H1 (cell line): ENCODE data around the gene CADPS. TPM values are rescaled to one million over a fixed set of nuclear protein-coding genes. Genes with fewer than 3 reads are reported as not detected.
A peak's percentile ranks its signal among the peaks of the same experiment; 100 is the strongest.

Experiments
- CTCF ChIA-PET: fragments of 300-600 bp; sonication (Branson Sonifier 250); formaldehyde crosslinking; loops from one replicate; lab custom pipeline; 2021; ENCODE audit not compliant: partially characterized antibody; lab: Charles Lee
- POLR2A ChIA-PET: fragments of 300-600 bp; sonication (Branson Sonifier 250); formaldehyde crosslinking; loops from one replicate; lab custom pipeline; 2021; ENCODE audit warnings: inconsistent platforms; ENCODE audit not compliant: partially characterized antibody; lab: Charles Lee
- DNase-seq, 2 experiments: peaks; one replicate each; pipeline versions ENCODE4 v3.0.0 to v3.0.0-alpha.2; 2010 to 2022; ENCODE audit warnings: low spot score in 2 of 2, low read depth in 1 of 2, mixed read lengths in 1 of 2
- FAIRE-seq: peaks from 2 replicates; lab custom pipeline; 2011; peaks lifted over from hg19 to GRCh38; lab: Jason Lieb, UNC
- H2AFZ ChIP-seq: 2 replicates; pipeline ENCODE4 v1.8.1; 2012; ENCODE audit warnings: low read length, inconsistent platforms
- H2AK5ac ChIP-seq: 2 replicates; pipeline ENCODE4 v1.6.1; 2013; ENCODE audit warnings: low read depth, low read length
- H2BK120ac ChIP-seq: replicated peaks from 2 replicates; pipeline ENCODE3; 2013; ENCODE audit warnings: low read depth, low read length, inconsistent platforms
- H2BK12ac ChIP-seq: 2 replicates; pipeline ENCODE4 v1.6.1; 2013; ENCODE audit warnings: low read depth, low read length
- H2BK15ac ChIP-seq: 2 replicates; pipeline ENCODE4 v1.6.1; 2013; ENCODE audit warnings: low read length
- H2BK20ac ChIP-seq: 2 replicates; pipeline ENCODE4 v1.6.1; 2013; ENCODE audit warnings: low read length
- H2BK5ac ChIP-seq: 2 replicates; pipeline ENCODE4 v1.6.1; 2013; ENCODE audit warnings: low read depth, low read length
- H3K14ac ChIP-seq: 2 replicates; pipeline ENCODE4 v1.6.1; 2013; ENCODE audit warnings: inconsistent platforms; ENCODE audit not compliant: insufficient read length
- H3K18ac ChIP-seq: 2 replicates; pipeline ENCODE4 v1.6.1; 2013; ENCODE audit warnings: low read length; ENCODE audit errors: extremely low read depth
- H3K23ac ChIP-seq: 2 replicates; pipeline ENCODE4 v1.6.1; 2013; ENCODE audit warnings: inconsistent platforms; ENCODE audit not compliant: insufficient read length
- H3K23me2 ChIP-seq: 2 replicates; pipeline ENCODE4 v1.6.1; 2013; ENCODE audit warnings: low read depth, low read length
- H3K27ac ChIP-seq: 2 replicates; pipeline ENCODE4 v1.6.1; 2011; ENCODE audit warnings: low read depth, low read length, inconsistent platforms
- H3K27me3 ChIP-seq, 4 experiments: replicated peaks in 1 of 4; 1 replicate in 1 of 4; 2 replicates in 3 of 4; pipeline versions ENCODE4 v1.6.1 to v1.8.1; 2011 to 2013; ENCODE audit warnings: low read length in 3 of 4, mild to moderate bottlenecking in 3 of 4, inconsistent platforms in 2 of 4, mixed read lengths in 2 of 4, moderate library complexity in 1 of 4; ENCODE audit not compliant: control insufficient read depth in 3 of 4, insufficient read depth in 3 of 4; ENCODE audit errors: extremely low read depth in 1 of 4
- H3K36me3 ChIP-seq, 4 experiments: 2 replicates each; pipeline versions ENCODE4 v1.6.1 to v1.8.1; 2011 to 2013; ENCODE audit warnings: mild to moderate bottlenecking in 4 of 4, low read length in 3 of 4, moderate library complexity in 2 of 4, control low read depth in 1 of 4, inconsistent platforms in 1 of 4; ENCODE audit not compliant: insufficient read depth in 4 of 4, control insufficient read depth in 2 of 4
- H3K4ac ChIP-seq: replicated peaks from 2 replicates; pipeline ENCODE3; 2013; ENCODE audit warnings: low read length, low read depth, mixed read lengths, inconsistent platforms; ENCODE audit not compliant: insufficient read length
- H3K4me1 ChIP-seq, 4 experiments: replicated peaks in 1 of 4; 1 replicate in 1 of 4; 2 replicates in 3 of 4; pipeline versions ENCODE4 v1.6.1 to v1.8.1; 2011 to 2013; ENCODE audit warnings: low read length in 3 of 4, inconsistent platforms in 2 of 4, mixed read lengths in 1 of 4; ENCODE audit not compliant: insufficient read depth in 4 of 4, control insufficient read depth in 3 of 4
- H3K4me2 ChIP-seq, 2 experiments: 2 replicates each; pipeline versions ENCODE4 v1.6.1 to v1.8.1; 2011 to 2013; ENCODE audit warnings: low read depth in 2 of 2, low read length in 2 of 2, control low read depth in 1 of 2, inconsistent platforms in 1 of 2, mild to moderate bottlenecking in 1 of 2; ENCODE audit not compliant: insufficient read depth in 1 of 2
- H3K4me3 ChIP-seq, 4 experiments: fragments of 200-600, 300-600 bp in 1 of 4; sonication (generic), shearing (Covaris generic), sonication (Bioruptor Twin) in 1 of 4; 2 replicates each; pipeline versions ENCODE4 v1.5.1 to v1.8.1; 2011 to 2016; ENCODE audit warnings: low read length in 4 of 4, low read depth in 3 of 4, control low read depth in 2 of 4, inconsistent platforms in 2 of 4, mild to moderate bottlenecking in 2 of 4, mixed read lengths in 1 of 4, moderate library complexity in 1 of 4; ENCODE audit not compliant: insufficient read depth in 2 of 4; ENCODE audit errors: extremely low read depth in 1 of 4
- H3K56ac ChIP-seq: replicated peaks from 2 replicates; pipeline ENCODE3; 2013; ENCODE audit warnings: low read depth, mild to moderate bottlenecking, mixed read lengths, low read length, inconsistent platforms; ENCODE audit not compliant: insufficient read length
- H3K79me1 ChIP-seq: 2 replicates; pipeline ENCODE4 v1.6.1; 2013; ENCODE audit warnings: low read depth, low read length, control low read depth
- H3K79me2 ChIP-seq, 2 experiments: 2 replicates each; pipeline versions ENCODE4 v1.6.1 to v1.8.1; 2012 to 2013; ENCODE audit warnings: low read length in 2 of 2, mild to moderate bottlenecking in 2 of 2, inconsistent platforms in 1 of 2; ENCODE audit not compliant: insufficient read depth in 2 of 2, control insufficient read depth in 1 of 2
- H3K9ac ChIP-seq, 4 experiments: replicated peaks in 1 of 4; 1 replicate in 1 of 4; 2 replicates in 3 of 4; pipeline versions ENCODE4 v1.6.1 to v1.8.1; 2011 to 2013; ENCODE audit warnings: low read depth in 3 of 4, low read length in 3 of 4, control low read depth in 2 of 4, mild to moderate bottlenecking in 2 of 4, moderate library complexity in 2 of 4, inconsistent platforms in 1 of 4; ENCODE audit errors: extremely low read depth in 1 of 4
- H3K9me3 ChIP-seq, 2 experiments: 2 replicates each; pipeline versions ENCODE4 v1.6.1 to v1.8.1; 2012 to 2013; ENCODE audit warnings: mild to moderate bottlenecking in 2 of 2, moderate library complexity in 2 of 2, control low read depth in 1 of 2, inconsistent platforms in 1 of 2, low read depth in 1 of 2, low read length in 1 of 2, mixed read lengths in 1 of 2; ENCODE audit not compliant: insufficient read depth in 2 of 2
- H4K20me1 ChIP-seq, 2 experiments: replicated peaks in 1 of 2; 2 replicates each; pipeline versions ENCODE3 to v1.8.1; 2011 to 2013; ENCODE audit warnings: inconsistent platforms in 2 of 2, low read length in 2 of 2, mild to moderate bottlenecking in 1 of 2; ENCODE audit not compliant: insufficient read depth in 2 of 2, control insufficient read depth in 1 of 2
- H4K5ac ChIP-seq: 2 replicates; pipeline ENCODE4 v1.6.1; 2013; ENCODE audit warnings: low read length, low read depth, mixed read lengths, inconsistent platforms; ENCODE audit not compliant: insufficient read length
- H4K8ac ChIP-seq: 2 replicates; pipeline ENCODE4 v1.8.0; 2013; ENCODE audit warnings: mild to moderate bottlenecking, moderate library complexity, low read length, inconsistent platforms; ENCODE audit not compliant: insufficient read depth; ENCODE audit errors: extremely low read depth
- H4K91ac ChIP-seq: replicated peaks from 2 replicates; pipeline ENCODE3; 2013; ENCODE audit warnings: low read length, mixed read lengths, inconsistent platforms; ENCODE audit not compliant: insufficient read length
- ASH2L ChIP-seq: fragments of 200-600, 300-600 bp; sonication (generic); IDR thresholded peaks from one replicate; pipeline ENCODE4 v1.7.1; 2017; ENCODE audit warnings: low read length
- ATF2 ChIP-seq: IDR thresholded peaks from 2 replicates; pipeline ENCODE4 v1.6.1; 2012; ENCODE audit warnings: low read length, inconsistent platforms
- CBX8 ChIP-seq: fragments of 300-800, 300-1000 bp; sonication (generic); IDR thresholded peaks from 2 replicates; pipeline ENCODE4 v1.7.1; 2016; ENCODE audit warnings: low read depth, low read length, borderline replicate concordance
- EZH2 ChIP-seq: fragments of 200-600 bp; sonication (generic); IDR thresholded peaks from 2 replicates; pipeline ENCODE4 v1.7.1; 2012; ENCODE audit warnings: low read depth, mild to moderate bottlenecking, moderate library complexity, low read length, inconsistent platforms; ENCODE audit not compliant: severe bottlenecking
- KDM4A ChIP-seq: IDR thresholded peaks from one replicate; pipeline ENCODE4 v1.7.1; 2012; ENCODE audit warnings: low read depth, mild to moderate bottlenecking, moderate library complexity, low read length, inconsistent platforms; ENCODE audit not compliant: severe bottlenecking
- MAX ChIP-seq: IDR thresholded peaks from 2 replicates; pipeline ENCODE4 v1.6.1; 2012; ENCODE audit warnings: inconsistent platforms
- RNF2 ChIP-seq: fragments of 200-900, 300-1000 bp; sonication (generic); IDR thresholded peaks from 2 replicates; pipeline ENCODE4 v1.7.1; 2016; ENCODE audit warnings: borderline replicate concordance, low read depth, mild to moderate bottlenecking, antibody characterized with exemption, low read length; ENCODE audit not compliant: poor library complexity, severe bottlenecking; ENCODE audit errors: missing control alignments
- RXRA ChIP-seq: IDR thresholded peaks from 2 replicates; pipeline ENCODE4 v1.6.1; 2011; ENCODE audit warnings: low read depth, mild to moderate bottlenecking, low read length, moderate library complexity; ENCODE audit not compliant: insufficient read depth
- TAF7 ChIP-seq: optimal IDR thresholded peaks from 2 replicates; pipeline ENCODE3; 2011; ENCODE audit warnings: low read depth, mild to moderate bottlenecking, inconsistent platforms, low read length, moderate library complexity, borderline replicate concordance
- TBP ChIP-seq: IDR thresholded peaks from 2 replicates; pipeline ENCODE4 v1.6.1; 2011; ENCODE audit warnings: low read depth, low read length, improper control_type of control experiment
- WGBS, 2 experiments: shearing (Covaris generic) in 1 of 2; methylation state at CpG; one replicate each; pipeline versions ENCODE4 v1.1.6 to v1.1.7; 2013 to 2015; ENCODE audit warnings: low lambda C conversion rate in 2 of 2, mixed read lengths in 2 of 2, inconsistent platforms in 1 of 2, low coverage in 1 of 2, missing lambda C conversion rate in 1 of 2; ENCODE audit not compliant: insufficient replicate concordance in 2 of 2, insufficient coverage in 1 of 2, insufficient read length in 1 of 2; ENCODE audit errors: extremely low coverage in 1 of 2, missing lambda C conversion rate in 1 of 2; 5-methylcytosine and 5-hydroxymethylcytosine counted together
- polyA plus RNA-seq, 7 experiments: library from polyadenylated mRNA; depleted of rRNA in 3 of 7; stranded (reverse) in 5 of 7; unstranded in 2 of 7; fragments of >200 nt in 5 of 7; fragments of 200-250 nt in 2 of 7; gene quantifications; 1 replicate in 5 of 7; 2 replicates in 1 of 7; 4 replicates in 1 of 7; pipeline versions ENCODE4 v1.2.1 to v1.2.3, GENCODE V29; 2011 to 2013; ENCODE audit warnings: missing spikeins in 2 of 7, mixed read lengths in 2 of 7
- total RNA-seq: library from RNA; stranded (reverse); fragmentation: NEBNext Ultra II Directional; extraction: Animal tissue kit (Norgen Biotek cat#: 25700); gene quantifications from 2 replicates; pipeline ENCODE4 v1.2.1, GENCODE V29; 2021

Gene CADPS
- total and polyA plus RNA-seq, 2 of the 8 experiments (the other 6 are each of a cell fraction or from before 2014, with no cell fraction given): 7.1 to 10.2 TPM

GRCh38 chr3:62378311-62378789, 496.9 kb downstream of the CADPS start:
- Histone ChIP-seq H3K4me2 (peak overlapping the region; percentile 68 to 70), H3K4me1 (peaks cover 22 to 46% (median 26%) of the 10 kb centered on the region in 4 experiments)
- TF ChIP-seq TBP (no peak), MAX (no peak), EZH2 (peak; percentile 3), TAF7 (no peak), RXRA (no peak), ASH2L (no peak), ATF2 (no peak), RNF2 (peak; percentile 55), KDM4A (peak; percentile 40), CBX8 (no peak)

More at GRCh38 chr3:62378311-62378789, 496.9 kb downstream of the CADPS start:
- Histone ChIP-seq H3K27me3 (peaks cover 70 to 93% (median 90%) of the 10 kb centered on the region in 4 experiments), H2BK20ac (no peak overlapping the region), H2AK5ac (no peak overlapping the region), H3K4ac (no peak overlapping the region), H3K27ac (no peak overlapping the region), H3K9ac (no peak overlapping the region; a peak in 1 of 7 replicates), H3K79me1 (no peaks in the 10 kb centered on the region), H3K36me3 (0 out of 8 replicates have a peak, but pooled peaks cover 0 to 4% (median 0%) of the 10 kb centered on the region in 4 experiments), H2BK15ac (no peak overlapping the region), H4K8ac (peak overlapping the region; percentile 45; the same call in 1 of the 2 replicates), H3K9me3 (no peaks in the 10 kb centered on the region; a peak in 1 of 4 replicates), H2BK5ac (no peak overlapping the region), H3K23ac (no peak overlapping the region), H2BK12ac (no peak overlapping the region), H3K23me2 (peaks cover 3% of the 10 kb centered on the region; the same call in 1 of the 2 replicates), H3K56ac (no peak overlapping the region), H2BK120ac (no peak overlapping the region), H3K18ac (no peak overlapping the region), H4K5ac (no peak overlapping the region), H3K14ac (no peak overlapping the region), H4K20me1 (peaks cover 3 to 16% of the 10 kb centered on the region in 2 experiments), H2AFZ (no peak overlapping the region), H3K79me2 (no peaks in the 10 kb centered on the region), H3K4me3 (peak overlapping the region; percentile 6 to 51 (median 7); a peak in 5 of 8 replicates), H4K91ac (no peak overlapping the region)
- FAIRE-seq (no peak), DNase-seq (peak in 1 of 2 experiments; percentile 75)
- CTCF ChIA-PET: interaction anchor here (0.9 to 2.2 kb wide), 4 partner anchors 10 to 178 kb away, joined by 3 to 14 read pairs (median 4); no protein-coding TSS in a partner anchor
- POLR2A ChIA-PET: interaction anchor here (1.2 to 5.3 kb wide), 3 partner anchors 9 to 60 kb away, joined by 3 to 26 read pairs (median 10); no protein-coding TSS in a partner anchor
- 1% methylated on average over 29 of the region's 29 CpGs; no CpG with 5 or more reads in 1 of the 2 experiments for WGBS, 2 experiments
